ENCODE measurements around the gene CGNL1.

DNA sequence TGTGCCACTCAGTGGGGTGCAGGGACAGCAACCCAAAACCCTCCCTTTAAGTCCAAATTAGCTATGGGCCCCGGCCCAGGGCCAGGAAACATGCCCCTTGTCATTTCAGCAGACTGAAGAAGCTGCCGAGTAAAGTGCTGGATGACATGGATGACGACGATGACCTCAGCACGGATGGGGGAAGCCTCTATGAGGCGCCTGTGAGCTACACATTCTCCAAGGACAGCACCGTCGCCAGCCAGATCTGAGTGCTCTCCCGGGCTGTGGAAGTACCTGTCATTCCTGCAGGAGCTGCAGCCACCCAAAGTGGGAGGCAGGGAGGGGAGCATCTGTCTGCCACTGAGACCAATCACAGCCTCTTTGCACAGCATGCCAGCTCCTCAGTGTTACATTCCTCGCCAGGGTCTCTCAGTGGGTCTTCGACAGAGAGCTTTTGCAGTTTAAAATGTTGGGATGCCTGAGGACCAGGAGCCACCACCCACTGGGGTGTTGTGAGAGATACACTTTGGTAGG lies 171.0 kb downstream of the CGNL1 start:
- TF ChIP-seq POLR2AphosphoS5 (IDR thresholded peaks at IDR 0.05; ENCODE audit: low read depth, low read length), result no peak
- TF ChIP-seq TAF1 (IDR thresholded peaks at IDR 0.05; ENCODE audit: borderline replicate concordance, insufficient read depth, low read length), result no peak
- TF ChIP-seq, protein P1, sequence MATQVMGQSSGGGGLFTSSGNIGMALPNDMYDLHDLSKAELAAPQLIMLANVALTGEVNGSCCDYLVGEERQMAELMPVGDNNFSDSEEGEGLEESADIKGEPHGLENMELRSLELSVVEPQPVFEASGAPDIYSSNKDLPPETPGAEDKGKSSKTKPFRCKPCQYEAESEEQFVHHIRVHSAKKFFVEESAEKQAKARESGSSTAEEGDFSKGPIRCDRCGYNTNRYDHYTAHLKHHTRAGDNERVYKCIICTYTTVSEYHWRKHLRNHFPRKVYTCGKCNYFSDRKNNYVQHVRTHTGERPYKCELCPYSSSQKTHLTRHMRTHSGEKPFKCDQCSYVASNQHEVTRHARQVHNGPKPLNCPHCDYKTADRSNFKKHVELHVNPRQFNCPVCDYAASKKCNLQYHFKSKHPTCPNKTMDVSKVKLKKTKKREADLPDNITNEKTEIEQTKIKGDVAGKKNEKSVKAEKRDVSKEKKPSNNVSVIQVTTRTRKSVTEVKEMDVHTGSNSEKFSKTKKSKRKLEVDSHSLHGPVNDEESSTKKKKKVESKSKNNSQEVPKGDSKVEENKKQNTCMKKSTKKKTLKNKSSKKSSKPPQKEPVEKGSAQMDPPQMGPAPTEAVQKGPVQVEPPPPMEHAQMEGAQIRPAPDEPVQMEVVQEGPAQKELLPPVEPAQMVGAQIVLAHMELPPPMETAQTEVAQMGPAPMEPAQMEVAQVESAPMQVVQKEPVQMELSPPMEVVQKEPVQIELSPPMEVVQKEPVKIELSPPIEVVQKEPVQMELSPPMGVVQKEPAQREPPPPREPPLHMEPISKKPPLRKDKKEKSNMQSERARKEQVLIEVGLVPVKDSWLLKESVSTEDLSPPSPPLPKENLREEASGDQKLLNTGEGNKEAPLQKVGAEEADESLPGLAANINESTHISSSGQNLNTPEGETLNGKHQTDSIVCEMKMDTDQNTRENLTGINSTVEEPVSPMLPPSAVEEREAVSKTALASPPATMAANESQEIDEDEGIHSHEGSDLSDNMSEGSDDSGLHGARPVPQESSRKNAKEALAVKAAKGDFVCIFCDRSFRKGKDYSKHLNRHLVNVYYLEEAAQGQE (IDR thresholded peaks at IDR 0.05; ENCODE audit: insufficient read depth in 1 of 2, low read depth in 2 of 2, low read length in 2 of 2), result no peak
